B cell (primary cell): ENCODE results near the gene SLF2.

Experiments
- CTCF ChIP-seq: fragments of 200-600 bp; IDR thresholded peaks from one replicate; pipeline ENCODE4 v1.8.0; 2022; ENCODE audit warnings: antibody characterized with exemption, mild to moderate bottlenecking
- EZH2 ChIP-seq: IDR thresholded peaks from 2 replicates; pipeline ENCODE4 v1.6.1; 2012; ENCODE audit warnings: borderline replicate concordance, low read depth, mild to moderate bottlenecking, moderate library complexity, low read length; ENCODE audit not compliant: insufficient read depth, poor library complexity, severe bottlenecking

GRCh38 chr10:100963826-100964225, 51.1 kb downstream of the SLF2 start:
- no peak for TF ChIP-seq CTCF
- no peak for TF ChIP-seq EZH2
